K562 (cell line): ENCODE measurements around the gene RBSN. TPM values are rescaled to one million over a fixed set of nuclear protein-coding genes. Genes with fewer than 3 reads are reported as not detected.

Experiments
- ATAC-seq: fragments of 200-7000 bp; cut with Tn5 transposase; 3 replicates; pipeline ENCODE4 v1.9.1; 2020; ENCODE audit warnings: moderate library complexity
- BruUV-seq: library from RNA; stranded (reverse); fragments of 400-500 nt; replicated peaks from 2 replicates; lab custom pipeline; 2021; lab: Mats Ljungman, UMichigan
- CTCF ChIA-PET: fragments of 300-600 bp; formaldehyde crosslinking; extraction: SDS; loops from one replicate; lab custom pipeline; 2021; ENCODE audit warnings: low intra/inter-chr PET ratio; lab: Yijun Ruan, JAX
- POLR2A ChIA-PET: fragments of 300-600, 350-650 bp; sonication (Branson Sonifier 250); formaldehyde crosslinking; extraction: SDS; loops from one replicate; lab custom pipeline; 2021; ENCODE audit warnings: antibody characterized with exemption, inconsistent platforms; lab: Yijun Ruan, JAX
- DNase-seq, 4 experiments: peaks; one replicate each; pipeline versions ENCODE4 v3.0.0 to v3.0.0-alpha.2; 2011 to 2018; ENCODE audit warnings: low spot score in 3 of 4, mixed read lengths in 3 of 4; ENCODE audit errors: extremely low read depth in 1 of 4
- FAIRE-seq: peaks from 2 replicates; lab custom pipeline; 2011; peaks lifted over from hg19 to GRCh38; lab: Jason Lieb, UNC
- H2AFZ ChIP-seq: 2 replicates; pipeline ENCODE4 v1.6.0; 2011; ENCODE audit warnings: low read depth, low read length, control low read depth, inconsistent platforms
- H3K27ac ChIP-seq: fragments of 200-600 bp; 3 replicates; pipeline ENCODE4 v1.8.0; 2011; ENCODE audit warnings: low read depth, mild to moderate bottlenecking, control low read depth, inconsistent platforms, low read length, moderate library complexity, mixed read lengths; ENCODE audit errors: extremely low read depth
- H3K27me3 ChIP-seq, 2 experiments: fragments of 300-600 bp in 1 of 2; 2 replicates in 1 of 2; 3 replicates in 1 of 2; pipeline versions ENCODE4 v1.6.0 to v1.8.0; 2011; ENCODE audit warnings: inconsistent platforms in 2 of 2, low read length in 2 of 2, mild to moderate bottlenecking in 1 of 2, mixed read lengths in 1 of 2, moderate library complexity in 1 of 2; ENCODE audit not compliant: control insufficient read depth in 2 of 2, insufficient read depth in 2 of 2
- H3K36me3 ChIP-seq: fragments of 300-600 bp; 3 replicates; pipeline ENCODE4 v1.8.0; 2011; ENCODE audit warnings: mild to moderate bottlenecking, low read length, inconsistent platforms; ENCODE audit not compliant: control insufficient read depth, insufficient read depth
- H3K4me1 ChIP-seq, 2 experiments: fragments of 200-600 bp in 1 of 2; replicated peaks in 1 of 2; 2 replicates in 1 of 2; 3 replicates in 1 of 2; pipeline versions ENCODE4 v1.5.1 to v1.8.0; 2011; ENCODE audit warnings: inconsistent platforms in 2 of 2, low read length in 2 of 2, mild to moderate bottlenecking in 1 of 2, mixed read lengths in 1 of 2, moderate library complexity in 1 of 2; ENCODE audit not compliant: control insufficient read depth in 2 of 2, insufficient read depth in 2 of 2
- H3K4me2 ChIP-seq: 2 replicates; pipeline ENCODE4 v1.6.1; 2011; ENCODE audit warnings: low read length, control low read depth, inconsistent platforms, mixed read lengths; ENCODE audit not compliant: insufficient read depth
- H3K4me3 ChIP-seq: fragments of 200-600 bp; sonication (generic), shearing (Covaris generic); 2 replicates; pipeline ENCODE4 v1.5.1; 2016; ENCODE audit warnings: control low read depth, inconsistent platforms
- H3K79me2 ChIP-seq: fragments of 200-600 bp; 3 replicates; pipeline ENCODE4 v1.8.0; 2011; ENCODE audit warnings: low read length, inconsistent platforms; ENCODE audit not compliant: control insufficient read depth, insufficient read depth
- H3K9ac ChIP-seq, 2 experiments: 2 replicates each; pipeline versions ENCODE4 v1.6.0 to v1.6.1; 2011; ENCODE audit warnings: low read depth in 2 of 2, low read length in 2 of 2, control low read depth in 1 of 2, inconsistent platforms in 1 of 2, mild to moderate bottlenecking in 1 of 2, mixed read lengths in 1 of 2; ENCODE audit not compliant: insufficient read depth in 1 of 2
- H3K9me1 ChIP-seq: one replicate; pipeline ENCODE4 v1.6.0; 2011; ENCODE audit warnings: inconsistent platforms, mild to moderate bottlenecking, low read length, moderate library complexity; ENCODE audit not compliant: control insufficient read depth, insufficient read depth
- H3K9me3 ChIP-seq: replicated peaks from 2 replicates; pipeline ENCODE4 v1.5.1; 2011; ENCODE audit warnings: low read depth, low read length, inconsistent platforms; ENCODE audit not compliant: control insufficient read depth, insufficient read depth
- H4K20me1 ChIP-seq: replicated peaks from 2 replicates; pipeline ENCODE4 v1.6.1; 2011; ENCODE audit warnings: low read length, inconsistent platforms, mixed read lengths; ENCODE audit not compliant: control insufficient read depth, insufficient read depth
- BACH1 ChIP-seq: fragments of 200-800 bp; sonication (Bioruptor generic); IDR thresholded peaks from 2 replicates; pipeline ENCODE4 v1.6.1; 2016; ENCODE audit warnings: missing genetic modification characterization, missing compliant biosample characterization
- BRCA1 ChIP-seq, 2 experiments: fragments of 450-650 bp in 1 of 2; sonication (generic) in 1 of 2; formaldehyde crosslinking in 1 of 2; IDR thresholded peaks; 2 replicates each; pipeline versions ENCODE4 v1.5.0 to v1.6.1; 2017 to 2020; ENCODE audit warnings: mild to moderate bottlenecking in 1 of 2, missing genetic modification reagents in 1 of 2
- CHAMP1 ChIP-seq: fragments of 450-650 bp; IDR thresholded peaks from 2 replicates; pipeline ENCODE4 v1.6.1; 2016; ENCODE audit warnings: mild to moderate bottlenecking
- CUX1 ChIP-seq: fragments of 200-800 bp; sonication (Bioruptor generic); IDR thresholded peaks from 2 replicates; pipeline ENCODE4 v1.6.1; 2016; ENCODE audit warnings: missing genetic modification characterization, missing compliant biosample characterization
- FOXK1 ChIP-seq: sonication (generic); formaldehyde crosslinking; IDR thresholded peaks from 2 replicates; pipeline ENCODE4 v1.8.0; 2022; ENCODE audit warnings: missing genetic modification reagents, mild to moderate bottlenecking, borderline replicate concordance
- GATAD2B ChIP-seq: fragments of 450-650 bp; IDR thresholded peaks from 2 replicates; pipeline ENCODE4 v1.6.1; 2017; ENCODE audit warnings: mild to moderate bottlenecking, borderline replicate concordance
- HDAC6 ChIP-seq: IDR thresholded peaks from 2 replicates; pipeline ENCODE4 v1.6.1; 2012; ENCODE audit warnings: low read depth, mild to moderate bottlenecking, control low read depth, inconsistent platforms, low read length, moderate library complexity
- HLTF ChIP-seq: fragments of 450-650 bp; IDR thresholded peaks from 2 replicates; pipeline ENCODE4 v1.6.1; 2016
- HOXB6 ChIP-seq: fragments of 250-450 bp; sonication (Bioruptor Pico); IDR thresholded peaks from 2 replicates; pipeline ENCODE4 v1.5.1; 2022; ENCODE audit warnings: mild to moderate bottlenecking, borderline replicate concordance
- MEF2A ChIP-seq: IDR thresholded peaks from 2 replicates; pipeline ENCODE4 v1.6.1; 2011; ENCODE audit warnings: low read depth, mild to moderate bottlenecking, low read length, moderate library complexity; ENCODE audit not compliant: control insufficient read depth
- MTA2 ChIP-seq: fragments of 450-650 bp; IDR thresholded peaks from 2 replicates; pipeline ENCODE4 v1.6.1; 2016; ENCODE audit warnings: low read depth
- PHF21A ChIP-seq: fragments of 450-650 bp; IDR thresholded peaks from 2 replicates; pipeline ENCODE4 v1.6.1; 2017; ENCODE audit warnings: low read depth, borderline replicate concordance
- SPI1 ChIP-seq: IDR thresholded peaks from 2 replicates; pipeline ENCODE4 v1.6.1; 2011; ENCODE audit warnings: low read depth, low read length, control low read depth, borderline replicate concordance
- SUPT5H ChIP-seq: fragments of 450-650 bp; IDR thresholded peaks from 2 replicates; pipeline ENCODE4 v1.6.1; 2016
- ZNF589 ChIP-seq: fragments of 200-800 bp; sonication (Bioruptor generic); IDR thresholded peaks from 2 replicates; pipeline ENCODE4 v1.6.1; 2016; ENCODE audit warnings: low read depth, missing genetic modification characterization, missing compliant biosample characterization
- ZNF830 ChIP-seq: fragments of 250-450 bp; sonication (Bioruptor Pico); IDR thresholded peaks from 2 replicates; pipeline ENCODE4 v1.5.0; 2021; ENCODE audit warnings: mild to moderate bottlenecking
- WGBS: fragments of 100-300 bp; shearing (Covaris generic); methylation state at CpG from one replicate; pipeline ENCODE4 v1.1.6; 2016; ENCODE audit warnings: low coverage, mixed read lengths; ENCODE audit not compliant: insufficient coverage; ENCODE audit errors: missing lambda C conversion rate; 5-methylcytosine and 5-hydroxymethylcytosine counted together
- in situ Hi-C: fragments of 300-500 bp; cut with MboI; formaldehyde crosslinking; loops from 4 replicates; pipeline ENCODE4 v1.15.0; 2018; ENCODE audit warnings: inconsistent platforms, mixed read lengths
- intact Hi-C: fragments of 100-400 bp; cut with micrococcal nuclease; formaldehyde crosslinking; loops from 2 replicates; pipeline ENCODE4 v1.14.2; 2022
- polyA plus RNA-seq, 8 experiments: library from polyadenylated mRNA; depleted of rRNA in 4 of 8; stranded (reverse) in 5 of 8; unstranded in 3 of 8; fragments of >200 nt; fragmentation: Nextera tagmentation in 2 of 8; fragmentation: Illumina TruSeq in 1 of 8; extraction: Ambion mirVana in 2 of 8; extraction: Trizol in 1 of 8; gene quantifications; 2 replicates each; pipeline versions ENCODE4 v1.2.1 to v1.2.3, GENCODE V29; 2011 to 2014; ENCODE audit warnings: inconsistent platforms in 1 of 8, missing spikeins in 1 of 8
- total RNA-seq, 7 experiments: library from RNA; depleted of rRNA in 6 of 7; stranded (reverse); fragments of >200 nt in 6 of 7; fragmentation: Illumina TruSeq in 2 of 7; extraction: Trizol in 2 of 7; gene quantifications; 2 replicates each; pipeline versions ENCODE4 v1.2.1 to v1.2.3, GENCODE V29; 2011 to 2021; ENCODE audit warnings: low replicate concordance in 1 of 7

Gene RBSN
- total and polyA plus RNA-seq, 9 of the 15 experiments (the other 6 are each of a cell fraction or from before 2014, with no cell fraction given): 2.9 to 19.6 (median 15.0) TPM

- TF ChIP-seq MTA2 (no peak), HLTF (no peak), HOXB6 (no peak), SPI1 (no peak), GATAD2B (no peak), MEF2A (no peak), CHAMP1 (no peak), BACH1 (no peak)
Measured at GRCh38 chr3:15089201-15089600, 9.7 kb downstream of the RBSN start (continued).

- no peak for DNase-seq
- in situ Hi-C loops: no loop called here
Measured at GRCh38 chr3:15086699-15087098, 12.2 kb downstream of the RBSN start.

More at GRCh38 chr3:15086699-15087098, 12.2 kb downstream of the RBSN start:
- H3K9me3 ChIP-seq: no peaks in the 10 kb centered on the region
- H3K9me1 ChIP-seq: no peaks in the 10 kb centered on the region
- no peak overlapping the region for H3K9ac ChIP-seq
- no peak overlapping the region for H3K27ac ChIP-seq
- H3K79me2 ChIP-seq: no peaks in the 10 kb centered on the region
- FAIRE-seq (no peak), ATAC-seq (no peak)
- WGBS: 98% methylated on average over 2 of the region's 2 CpGs
- no peaks in the 10 kb centered on the region for H4K20me1 ChIP-seq
- no peak overlapping the region for H3K4me3 ChIP-seq
- no peak overlapping the region for H2AFZ ChIP-seq
- ChIA-PET POLR2A (no interaction called here), CTCF (no interaction called here)
- TF ChIP-seq FOXK1 (CRISPR knock-in tag) (no peak), HDAC6 (no peak), ZNF589 (no peak), ZNF830 (CRISPR knock-in tag) (no peak), CUX1 (no peak), BRCA1 (IDR thresholded peaks at IDR 0.05) (no peak), BRCA1 (CRISPR knock-in tag; IDR thresholded peaks at IDR 0.05) (no peak), PHF21A (no peak), SUPT5H (no peak)
- TF ChIP-seq, all 486 proteins: peak for 0
- Histone ChIP-seq H3K4me2 (no peak overlapping the region), H3K27me3 (no peaks in the 10 kb centered on the region), H3K4me1 (no peaks in the 10 kb centered on the region), H3K36me3 (peaks cover 86% of the 10 kb centered on the region)
- intact Hi-C loops: no loop called here
- no TSS peak for BruUV-seq
